GM18517 (cell line): Measurements from ENCODE around the gene RAMP2.
"Not testable (repeated sequence)": the region's sequence is repeated elsewhere in the genome, so short reads cannot be mapped to it uniquely, and the experiment has no call there.

Experiments
- ATAC-seq: cut with Tn5 transposase; IDR thresholded peaks from one replicate; pipeline ENCODE4 v1.9.1; 2021; ENCODE audit warnings: mild to moderate bottlenecking, moderate library complexity; ENCODE audit not compliant: unreplicated experiment

The RAMP2 gene, protein sequence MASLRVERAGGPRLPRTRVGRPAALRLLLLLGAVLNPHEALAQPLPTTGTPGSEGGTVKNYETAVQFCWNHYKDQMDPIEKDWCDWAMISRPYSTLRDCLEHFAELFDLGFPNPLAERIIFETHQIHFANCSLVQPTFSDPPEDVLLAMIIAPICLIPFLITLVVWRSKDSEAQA

DNA sequence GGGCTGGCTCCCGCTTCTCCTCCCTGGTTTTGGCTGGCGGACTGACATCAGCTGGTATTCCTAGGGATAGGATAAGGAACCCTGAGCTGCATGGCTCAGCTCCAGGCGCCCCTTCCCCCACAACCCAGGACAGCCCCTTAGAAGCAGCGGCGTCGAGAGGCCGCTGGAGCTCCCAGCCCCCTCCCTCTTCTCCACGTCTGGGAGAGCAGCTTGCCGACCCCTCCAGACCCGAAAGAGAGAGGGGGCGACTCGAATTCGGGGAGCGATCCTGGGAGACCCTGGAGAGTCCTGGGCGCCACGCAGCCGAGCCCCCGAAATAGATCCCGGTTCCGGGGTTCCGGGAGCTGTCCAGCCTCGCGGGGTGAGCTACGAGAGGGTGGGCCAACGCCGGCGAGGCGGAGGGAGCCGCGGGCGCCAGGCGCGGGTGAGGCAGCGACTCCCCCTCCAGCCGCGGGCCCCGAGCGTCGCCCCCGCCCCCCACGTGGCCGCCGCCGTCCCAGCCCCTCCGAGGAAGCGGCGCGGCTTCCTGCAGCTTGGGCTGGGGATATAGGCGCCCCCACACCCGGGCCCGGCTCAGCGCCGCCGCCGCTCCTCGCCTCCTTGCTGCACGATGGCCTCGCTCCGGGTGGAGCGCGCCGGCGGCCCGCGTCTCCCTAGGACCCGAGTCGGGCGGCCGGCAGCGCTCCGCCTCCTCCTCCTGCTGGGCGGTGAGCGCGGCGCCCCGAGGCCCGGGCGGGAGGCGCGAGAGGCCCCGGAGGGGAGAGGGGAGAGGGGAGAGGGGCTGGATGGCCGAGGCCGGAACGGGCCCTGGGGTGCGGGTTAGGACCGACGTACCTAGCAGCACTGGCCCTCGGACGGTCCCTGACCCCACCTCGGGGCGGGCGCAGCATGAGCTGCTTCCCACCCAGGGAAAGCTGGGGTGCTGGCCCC is at the start of gene RAMP2:
RAMP2 (plus strand) TSS at position 576 of the 930 bp plus-strand sequence; CDS start at position 611, 35 bp downstream.
- no peak for ATAC-seq

DNA sequence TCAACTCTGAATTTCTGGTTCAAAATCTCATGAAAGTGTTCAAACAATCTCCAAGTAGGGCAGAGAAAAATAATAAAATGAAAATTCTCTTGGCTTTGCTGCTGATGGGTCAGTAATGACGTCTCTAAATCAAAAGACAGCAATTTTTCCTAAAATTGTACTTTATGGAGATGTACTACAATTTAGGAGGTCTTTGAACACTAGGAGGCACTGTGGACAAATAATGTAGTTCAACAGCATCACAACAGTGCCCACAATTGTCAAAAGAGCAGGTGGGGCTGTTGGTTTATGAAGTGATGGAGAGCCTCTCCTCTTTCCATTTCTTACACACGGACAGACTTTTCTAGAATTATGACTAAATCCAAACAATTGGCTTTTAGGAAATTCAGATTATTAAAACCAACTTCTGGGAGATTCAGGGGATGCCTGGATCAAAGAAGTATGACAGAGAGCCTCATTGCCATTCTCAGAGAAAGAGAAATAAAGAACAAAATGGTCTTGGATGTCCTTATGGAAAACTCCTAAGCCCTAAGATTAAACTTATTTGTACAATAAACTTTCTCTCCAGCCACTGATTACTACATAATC is 39.9 kb upstream of the RAMP2 start:
- ATAC-seq = no peak

- no peak for ATAC-seq
Observed at GRCh38 chr17:42723636-42724035, 37.4 kb upstream of the RAMP2 start.

GRCh38 chr17:42725143-42725542 is 35.9 kb upstream of the RAMP2 start:
- no peak for ATAC-seq

GRCh38 chr17:42740699-42741098 is 20.3 kb upstream of the RAMP2 start:
- ATAC-seq = no peak

DNA sequence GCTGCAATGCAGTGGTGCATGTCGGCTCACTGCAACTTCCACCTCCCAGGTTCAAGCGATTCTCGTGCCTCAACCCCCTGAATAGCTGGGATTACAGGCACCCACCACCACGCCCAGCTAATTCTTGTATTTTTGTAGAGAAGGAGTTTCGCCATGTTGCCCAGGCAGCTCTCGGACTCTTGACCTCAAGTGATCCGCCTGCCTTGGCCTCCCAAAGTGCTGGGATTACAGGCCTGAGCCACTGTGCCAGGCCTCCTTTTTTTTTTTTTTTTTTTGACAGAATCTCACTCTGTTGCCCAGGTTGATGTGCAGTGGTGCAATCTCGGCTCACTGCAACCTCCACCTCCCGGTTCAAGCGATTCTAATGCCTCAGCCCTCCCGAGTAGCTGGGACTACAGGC is 18.1 kb upstream of the RAMP2 start:
- not testable (repeated sequence) for ATAC-seq

- no peak for ATAC-seq
Observed at GRCh38 chr17:42743595-42744282, 17.3 kb upstream of the RAMP2 start.

DNA sequence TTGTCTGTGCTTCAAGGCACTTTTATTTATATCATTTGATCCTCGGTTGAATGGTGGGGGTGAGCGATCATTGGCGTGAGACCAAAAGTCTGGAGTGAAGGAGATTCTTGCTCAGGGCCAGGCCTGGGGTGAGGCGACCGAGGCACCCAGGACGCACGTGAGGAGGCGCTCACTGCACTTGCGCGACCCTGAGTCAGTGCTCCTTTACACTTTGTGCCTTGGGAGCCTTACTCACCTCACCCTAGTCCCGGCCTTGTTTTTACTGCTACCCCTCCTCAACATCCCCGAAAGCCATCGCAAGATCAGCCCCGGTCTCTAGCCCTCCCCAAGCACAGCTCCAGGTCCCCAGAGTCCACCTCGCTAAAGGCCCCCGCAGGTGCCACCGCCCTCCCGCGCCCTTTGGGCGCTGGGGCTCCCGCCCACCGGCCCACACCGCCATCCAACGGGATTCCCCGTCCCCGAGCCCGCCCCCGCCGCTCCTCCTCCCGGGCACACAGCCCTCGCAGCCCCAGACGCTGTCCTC is 16.7 kb upstream of the RAMP2 start:
- ATAC-seq = peak; percentile 49

DNA sequence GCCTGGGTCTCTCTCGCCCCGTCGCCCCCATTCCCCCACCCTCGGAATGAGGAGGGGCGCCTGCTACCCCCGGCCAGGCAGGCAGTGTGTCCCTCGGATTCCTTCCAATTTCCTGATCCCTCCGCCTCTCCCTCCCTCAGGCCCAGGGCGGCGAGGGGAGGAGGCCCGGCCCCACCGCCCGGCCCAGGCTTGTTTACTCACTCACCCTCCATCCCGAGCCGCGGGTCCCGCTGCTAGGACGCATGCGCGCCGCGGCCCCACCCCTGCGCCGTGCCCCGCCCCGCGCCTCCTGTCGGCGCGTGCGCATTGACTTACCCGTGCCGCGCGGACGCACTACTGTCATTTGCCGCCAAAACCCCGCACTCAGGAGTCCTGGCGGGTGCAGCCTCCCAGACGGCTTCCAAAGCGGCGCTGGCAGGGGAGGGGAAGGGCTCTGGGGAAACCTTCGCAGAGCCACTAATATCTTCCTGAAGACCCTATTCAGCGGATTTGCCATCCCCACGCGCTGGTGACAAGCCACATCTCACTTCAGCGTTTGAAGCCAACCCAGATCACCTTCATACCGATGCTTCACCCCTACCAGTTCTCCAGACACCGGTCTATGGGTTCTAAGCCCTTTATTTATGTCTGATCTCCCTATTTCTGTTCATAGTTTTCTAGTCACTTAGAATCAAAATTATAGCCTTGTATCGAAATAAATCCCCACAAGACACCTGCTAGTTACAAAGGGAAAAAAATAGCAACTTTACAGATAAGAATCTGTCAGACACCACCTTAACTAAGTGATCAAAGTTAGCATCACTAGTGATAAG is 16.0 kb upstream of the RAMP2 start, which contains the start of gene EZH1:
EZH1 (minus strand) TSS at position 235 of the 812 bp plus-strand sequence. CDS start 16,099 bp downstream, outside the sequence.
- ATAC-seq = peak; percentile 88

DNA sequence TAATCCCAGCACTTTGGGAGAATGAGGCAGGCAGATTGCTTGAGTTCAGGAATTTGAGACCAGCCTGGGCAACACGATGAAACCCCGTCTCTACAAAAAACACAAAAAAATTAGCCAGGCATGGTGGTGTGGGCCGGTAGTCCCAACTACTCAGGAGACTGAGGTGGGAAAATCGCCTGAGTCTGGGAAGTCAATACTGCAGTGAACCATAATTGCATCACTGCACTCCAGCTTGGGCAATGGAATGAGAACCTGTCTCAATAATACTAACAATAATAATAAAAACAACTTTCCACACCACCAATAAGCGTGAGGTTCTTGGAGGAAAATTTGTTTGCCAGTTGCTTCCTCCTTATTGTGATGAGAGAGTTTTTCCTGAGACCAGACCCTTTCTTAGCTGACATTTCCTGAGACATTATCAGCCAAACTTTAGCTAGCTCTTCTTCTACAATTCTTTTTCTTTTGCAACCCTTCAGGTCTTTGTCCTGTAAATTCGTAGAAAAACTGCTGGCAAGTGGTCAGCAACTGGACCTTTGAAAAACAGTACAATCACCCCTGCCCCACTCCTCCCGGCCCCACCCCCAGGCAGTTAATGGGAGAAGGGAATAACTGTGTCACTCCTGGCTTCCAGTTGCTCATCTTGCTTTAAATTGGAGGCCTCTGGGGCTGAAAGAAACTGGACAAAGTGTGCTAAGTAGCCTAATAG is 12.7 kb upstream of the RAMP2 start:
- ATAC-seq = no peak

GRCh38 chr17:42748908-42749798 is 11.9 kb upstream of the RAMP2 start:
- ATAC-seq = no peak

GRCh38 chr17:42750739-42751344 is 10.2 kb upstream of the RAMP2 start:
- no peak for ATAC-seq

- ATAC-seq = no peak
Observed at GRCh38 chr17:42751628-42752027, 9.4 kb upstream of the RAMP2 start.

- ATAC-seq = no peak
Observed at GRCh38 chr17:42754782-42755181, 6.2 kb upstream of the RAMP2 start.

- ATAC-seq = no peak
Observed at GRCh38 chr17:42759982-42760651, 910 bp upstream of the RAMP2 start.

DNA sequence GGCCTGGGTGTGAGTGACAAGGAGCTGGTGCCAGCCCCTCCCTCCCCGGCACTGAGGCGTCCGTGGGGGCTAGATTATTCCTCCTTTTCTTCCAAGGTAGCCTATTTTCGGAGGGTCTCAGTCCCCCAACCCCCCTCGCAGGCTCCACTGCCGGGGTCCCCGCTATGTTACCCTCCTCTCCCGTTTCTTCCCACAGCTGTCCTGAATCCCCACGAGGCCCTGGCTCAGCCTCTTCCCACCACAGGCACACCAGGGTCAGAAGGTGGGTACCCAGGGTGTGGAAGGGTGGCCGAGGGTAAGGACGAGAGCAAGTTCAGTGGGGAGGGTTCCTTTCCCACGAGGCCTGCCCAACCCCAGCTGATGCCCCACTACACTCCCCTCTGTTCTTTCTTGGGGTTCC is 611 bp downstream of the RAMP2 start:
- ATAC-seq = no peak

GRCh38 chr17:42766124-42766523 is 5.1 kb downstream of the RAMP2 start:
- ATAC-seq = no peak
